Motor neuron (in vitro differentiated cells): ENCODE measurements around the gene SPDYE2. TPM values are rescaled to one million over a fixed set of nuclear protein-coding genes. Genes with fewer than 3 reads are reported as not detected.
"Not testable (repeated sequence)": the region's sequence is repeated elsewhere in the genome, so short reads cannot be mapped to it uniquely, and the experiment has no call there.

Experiments used
- ATAC-seq, 8 experiments: fragments of 200-7000 bp; cut with Tn5 transposase; replicated peaks in 6 of 8; 2 replicates each; pipeline ENCODE4 v1.8.0; 2021; ENCODE audit warnings: mild to moderate bottlenecking in 8 of 8, moderate library complexity in 8 of 8
- H3K27ac ChIP-seq, 2 donors: fragments of 250-450 bp; sonication (Bioruptor Pico); 2 replicates each; pipeline ENCODE4 v1.9.0; 2021; ENCODE audit warnings: antibody characterized with exemption in 2 of 2, mild to moderate bottlenecking in 2 of 2, moderate library complexity in 1 of 2
- H3K4me1 ChIP-seq, 2 donors: fragments of 250-450 bp; sonication (Bioruptor Pico); replicated peaks in 1 of 2; 2 replicates each; pipeline ENCODE4 v1.6.1; 2021; ENCODE audit warnings: antibody characterized with exemption in 2 of 2, mild to moderate bottlenecking in 2 of 2, moderate library complexity in 1 of 2
- H3K4me3 ChIP-seq, 5 donors: fragments of 250-450 bp; sonication (Bioruptor Pico); 2 replicates each; pipeline ENCODE4 v1.9.0; 2021; ENCODE audit warnings: antibody characterized with exemption in 5 of 5, mild to moderate bottlenecking in 5 of 5, moderate library complexity in 4 of 5
- WGBS, 10 experiments: fragments of 450-650 bp; shearing (Covaris generic); methylation state at CpG; one replicate each; pipeline ENCODE4 v1.0.0; 2022; 5-methylcytosine and 5-hydroxymethylcytosine counted together
- in situ Hi-C, 9 experiments: fragments of 400-800 bp; cut with MboI; loops; one replicate each; pipeline ENCODE4 v1.15.0; 2021; ENCODE audit warnings: low sequenced_read_pairs in 9 of 9, low pct_unique_long_range_greater_than_20kb in 2 of 9; ENCODE audit not compliant: unreplicated experiment in 9 of 9
- total RNA-seq, 8 experiments: library from RNA; unstranded; fragments of 300-600 nt; gene quantifications; 2 replicates each; pipeline versions ENCODE4 v1.2.3 to v1.2.4, GENCODE V29; 2022

The SPDYE2 gene
- total RNA-seq, 8 experiments from 2014 or later = 0.11 to 7.2 (median 2.9) TPM; not detected in 4

DNA sequence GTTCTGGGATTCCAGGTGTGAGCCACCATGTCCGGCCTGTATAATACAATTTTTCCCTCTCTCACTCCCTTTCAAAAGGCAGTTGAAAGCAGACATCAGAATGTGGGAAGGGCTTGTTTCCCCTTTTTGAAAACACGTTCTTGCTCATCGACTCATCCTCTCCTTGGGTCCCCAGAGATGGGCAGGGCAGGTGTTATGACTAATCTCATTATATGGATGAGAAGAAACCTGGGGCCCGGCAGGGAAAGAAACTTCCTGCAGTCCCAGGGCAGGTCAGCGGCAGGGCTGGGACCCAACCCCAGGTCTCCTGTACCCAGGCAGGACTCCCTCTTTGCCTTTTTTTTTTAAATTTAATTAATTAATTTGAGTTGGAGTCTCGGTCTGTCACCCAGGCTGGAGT is 4.7 kb upstream of the SPDYE2 start:
- peak in 2 of 8 experiments; percentile 28 to 45 for ATAC-seq
- H3K4me3 ChIP-seq, H3K27ac ChIP-seq, in situ Hi-C loops, H3K4me1 ChIP-seq: not testable (repeated sequence)
- no CpG with 5 or more reads among the region's 6 CpGs for WGBS, 10 experiments

DNA sequence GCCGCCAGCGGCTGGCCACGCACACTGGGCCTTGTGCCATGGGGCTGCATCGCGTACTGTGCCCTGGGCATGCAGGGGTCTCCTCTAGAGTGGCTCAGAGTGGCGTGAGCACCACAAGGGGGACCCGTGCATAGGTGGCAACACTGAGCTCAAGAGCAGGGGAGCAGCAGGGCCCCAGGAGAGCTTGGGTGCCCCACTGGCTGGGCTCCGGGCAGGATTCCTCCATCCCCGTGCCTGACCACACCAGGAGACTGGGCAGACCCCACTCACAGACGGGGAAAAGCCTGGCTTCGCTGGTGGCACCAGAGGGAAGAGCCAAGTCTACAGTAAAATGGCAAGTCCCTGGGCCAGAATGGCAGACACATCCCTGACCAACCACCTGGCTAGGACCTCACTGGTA is 17.6 kb downstream of the SPDYE2 start:
- H3K4me1 ChIP-seq, in situ Hi-C loops, H3K4me3 ChIP-seq, ATAC-seq, H3K27ac ChIP-seq: not testable (repeated sequence)
- WGBS, 10 experiments = no CpG with 5 or more reads among the region's 11 CpGs

DNA sequence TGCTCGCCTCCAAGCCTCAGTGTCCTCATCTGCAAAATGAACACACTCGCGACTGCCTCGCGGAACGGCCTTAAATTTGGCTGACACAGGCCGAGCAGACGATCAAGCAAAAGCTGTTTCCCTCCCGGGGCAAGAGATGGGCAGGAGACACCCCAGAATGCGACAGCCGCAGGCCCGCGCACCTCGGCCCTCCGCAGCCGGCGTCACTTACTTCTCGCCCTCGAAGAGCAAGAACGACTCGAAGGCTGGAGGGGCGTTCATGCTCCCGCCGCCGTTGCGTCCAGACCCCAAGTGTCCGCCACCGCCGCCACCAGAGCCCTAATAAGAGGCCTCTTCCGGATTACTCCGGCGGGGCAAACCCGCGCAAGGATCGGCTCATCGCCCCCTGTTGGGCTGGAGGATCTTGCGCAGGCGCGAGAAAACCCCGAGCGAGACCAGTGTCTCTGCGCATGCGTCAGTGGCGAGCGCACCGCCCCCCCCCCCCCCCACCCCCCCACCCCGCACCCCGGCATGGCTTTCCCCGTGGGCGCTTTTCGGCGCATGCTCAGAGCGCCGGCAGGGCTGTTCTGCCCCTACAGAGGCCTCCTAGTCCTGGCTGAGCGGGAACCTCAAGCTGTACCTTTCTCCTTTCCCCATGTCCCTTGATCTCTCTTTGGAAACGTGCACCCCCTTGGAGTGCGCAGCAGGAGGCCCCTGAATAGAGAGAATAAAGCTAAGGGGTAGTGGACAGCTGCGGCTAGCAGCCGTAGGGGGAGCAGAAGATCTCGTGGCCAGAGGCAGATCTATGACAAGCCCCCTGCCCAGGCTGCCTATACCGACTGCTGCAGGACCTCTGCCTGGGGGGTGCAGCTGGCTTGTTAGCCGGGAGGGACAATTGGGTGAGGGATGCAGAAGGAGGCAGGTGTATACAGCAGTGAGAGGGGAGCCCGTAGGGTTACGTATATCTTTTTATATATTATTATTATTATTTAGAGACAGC is 21.5 kb downstream of the SPDYE2 start, which contains the start of gene POLR2J3:
POLR2J3 (minus strand) TSS at position 323 of the 979 bp plus-strand sequence; CDS start at position 261, 62 bp downstream.
- in situ Hi-C loops, H3K27ac ChIP-seq, H3K4me1 ChIP-seq: not testable (repeated sequence)
- H3K4me3 ChIP-seq = peak within 1 kb of the TSS in 4 of 5 donors; percentile 31 to 97 (median 79)
- whole genome bisulfite sequencing, 10 experiments = 0% methylated on average over 6 of the region's 64 CpGs; no CpG with 5 or more reads in 9 of the 10 experiments
- ATAC-seq = peak; percentile 93 to 96 (median 95)

DNA sequence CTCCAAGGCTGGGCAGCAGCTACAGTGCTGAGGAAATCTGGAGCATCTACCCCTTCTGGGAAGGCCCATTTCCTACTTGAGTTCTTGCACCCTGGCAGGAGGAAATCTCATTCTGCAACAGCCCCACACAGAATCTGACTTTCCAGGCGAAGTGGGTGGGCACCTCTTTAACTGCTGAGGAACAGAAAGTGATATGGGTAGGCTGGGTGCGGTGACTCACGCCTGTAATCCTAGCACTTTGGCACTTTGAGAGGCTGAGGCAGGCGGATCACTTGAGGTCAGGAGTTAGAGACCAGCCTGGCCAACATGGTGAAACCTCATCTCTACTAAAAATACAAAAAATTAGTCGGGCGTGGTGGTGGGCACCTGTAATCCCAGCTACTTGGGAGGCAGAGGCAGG is 23.6 kb downstream of the SPDYE2 start:
- H3K4me3 ChIP-seq, H3K27ac ChIP-seq, in situ Hi-C loops, ATAC-seq, H3K4me1 ChIP-seq: not testable (repeated sequence)
- no CpG with 5 or more reads among the region's 6 CpGs for WGBS, 10 experiments

DNA sequence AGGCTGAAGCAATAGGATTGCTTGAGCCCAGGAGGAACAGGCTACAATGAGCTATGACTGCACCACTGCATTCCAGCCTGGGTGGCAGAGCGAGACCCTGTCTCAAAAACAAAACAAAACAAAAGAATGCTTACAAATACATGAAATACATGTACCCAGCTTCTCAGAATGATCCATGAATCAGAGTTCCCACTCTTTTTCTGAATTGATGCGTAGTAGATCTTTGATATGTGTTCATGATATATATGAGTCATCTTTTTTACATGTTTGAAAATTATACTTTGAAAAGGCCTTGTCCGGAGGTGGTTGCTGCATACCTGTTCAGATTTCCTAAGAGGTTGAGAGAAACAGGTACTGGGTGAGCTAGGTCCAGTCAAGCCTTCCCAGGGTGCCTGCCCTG is 25.3 kb downstream of the SPDYE2 start:
- H3K27ac ChIP-seq, in situ Hi-C loops, H3K4me1 ChIP-seq, H3K4me3 ChIP-seq, ATAC-seq: not testable (repeated sequence)
- WGBS, 10 experiments = no CpG with 5 or more reads among the region's 3 CpGs

DNA sequence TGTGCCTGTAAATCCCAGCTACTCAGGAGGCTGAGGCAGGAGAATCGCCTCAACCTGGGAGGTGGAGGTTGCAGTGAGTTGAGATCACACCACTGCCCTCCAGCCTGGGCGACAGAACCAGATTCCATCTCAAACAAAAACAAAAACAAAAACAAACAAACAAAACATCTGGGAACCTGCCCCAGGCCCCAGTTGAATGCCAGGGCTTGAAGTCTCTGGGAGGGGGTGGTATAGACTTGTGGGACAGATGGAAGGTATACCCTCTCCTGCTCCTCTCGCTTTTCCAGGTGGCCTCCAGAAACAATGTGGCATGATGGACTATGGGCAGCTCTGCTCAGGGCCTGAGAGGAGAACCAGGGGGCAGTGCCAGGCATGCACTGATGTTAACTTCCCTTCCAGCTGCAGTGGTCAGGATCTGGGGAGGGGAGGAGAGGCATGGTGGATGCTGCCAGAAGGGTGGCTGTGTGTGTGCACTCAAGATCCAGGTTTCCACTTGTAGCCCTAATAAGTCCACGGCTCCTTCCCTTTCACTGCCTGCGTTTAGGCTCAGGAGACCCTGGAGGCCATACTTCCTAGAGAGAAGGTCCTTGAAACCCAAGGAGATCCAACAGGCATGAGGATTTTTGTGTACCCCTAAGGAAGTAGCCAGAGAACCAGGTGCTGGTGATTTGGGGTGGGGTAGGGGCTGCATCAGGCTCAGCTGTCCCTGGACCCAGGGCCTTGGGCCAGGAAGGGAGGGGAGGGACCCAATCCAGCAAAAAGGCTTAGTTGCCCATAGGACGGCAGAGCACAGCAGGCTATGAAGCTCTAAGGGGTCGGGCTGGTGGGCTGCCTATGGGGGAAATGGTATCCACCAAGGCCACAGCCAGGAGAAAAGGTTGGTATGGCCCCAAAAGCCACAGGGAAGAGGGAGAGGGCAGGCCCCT is 26.6 kb downstream of the SPDYE2 start:
- in situ Hi-C loops, ATAC-seq, H3K4me3 ChIP-seq, H3K4me1 ChIP-seq, H3K27ac ChIP-seq: not testable (repeated sequence)
- WGBS, 10 experiments = no CpG with 5 or more reads among the region's 7 CpGs

DNA sequence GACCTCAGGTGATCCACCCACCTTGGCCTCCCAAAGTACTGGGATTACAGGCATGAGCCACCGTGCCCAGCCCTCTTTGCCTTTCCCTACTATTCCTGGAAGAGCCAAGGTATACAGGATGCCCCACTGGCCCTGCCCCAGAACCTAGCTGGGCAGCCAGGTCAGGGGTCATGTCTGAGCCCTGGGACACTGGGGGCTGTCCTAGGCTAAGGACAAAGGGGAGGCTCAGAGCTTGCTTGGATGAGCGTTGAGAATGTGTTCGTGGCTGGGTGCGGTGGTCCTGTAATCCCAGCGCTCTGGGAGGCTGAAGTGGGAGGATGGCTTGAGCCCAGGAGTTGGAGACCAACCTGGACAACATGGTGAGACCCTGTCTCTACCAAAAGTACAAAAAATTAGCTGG is 27.5 kb downstream of the SPDYE2 start:
- WGBS, 10 experiments = no CpG with 5 or more reads among the region's 5 CpGs
- H3K4me1 ChIP-seq, H3K27ac ChIP-seq, H3K4me3 ChIP-seq, ATAC-seq, in situ Hi-C loops: not testable (repeated sequence)

DNA sequence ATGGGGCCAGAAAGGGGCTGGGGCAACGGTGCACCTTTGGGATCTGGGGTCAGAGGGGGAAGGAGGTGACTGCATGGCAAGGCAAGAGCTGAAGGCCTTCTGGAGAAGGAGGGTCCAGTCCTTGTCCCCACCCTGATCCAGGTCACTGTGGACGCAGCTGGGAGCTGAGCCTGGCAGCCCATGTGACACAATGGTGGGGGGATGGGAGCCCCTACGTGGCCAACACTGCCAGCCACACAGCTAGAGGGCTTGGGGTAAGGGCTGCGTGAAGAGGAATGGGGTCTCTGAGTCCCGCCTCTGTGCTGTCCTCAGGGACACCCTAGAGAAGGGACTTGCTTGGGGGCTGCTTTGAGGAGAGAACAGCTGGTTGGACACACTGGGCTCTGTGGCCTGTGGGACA is 30.7 kb downstream of the SPDYE2 start:
- peak in 5 of 8 experiments; percentile 64 to 71 (median 69) for ATAC-seq
- H3K4me3 ChIP-seq, H3K27ac ChIP-seq, in situ Hi-C loops, H3K4me1 ChIP-seq: not testable (repeated sequence)
- no CpG with 5 or more reads among the region's 5 CpGs for WGBS, 10 experiments

DNA sequence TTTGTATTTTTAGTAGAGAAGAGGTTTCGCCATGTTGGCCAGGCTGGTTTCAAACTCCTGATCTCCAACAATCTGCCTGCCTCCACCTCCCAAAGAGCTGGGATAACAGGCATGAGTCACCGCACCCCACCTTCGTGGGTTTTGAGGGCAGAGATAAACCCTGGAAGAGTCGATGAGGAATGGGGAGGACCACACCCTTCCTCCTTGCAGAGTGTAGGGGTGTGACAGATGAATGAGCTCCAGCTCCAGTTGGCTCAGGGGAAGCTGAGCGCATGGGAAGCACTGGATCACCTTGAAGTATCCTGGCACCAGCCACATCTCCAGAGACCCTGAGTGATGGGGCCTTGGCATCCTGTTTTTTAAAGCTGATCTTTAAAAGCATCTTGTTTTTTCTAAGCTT is 32.5 kb downstream of the SPDYE2 start:
- peak in 3 of 8 experiments; percentile 67 to 98 (median 85) for ATAC-seq
- WGBS, 10 experiments = no CpG with 5 or more reads among the region's 5 CpGs
- H3K27ac ChIP-seq, H3K4me3 ChIP-seq, H3K4me1 ChIP-seq, in situ Hi-C loops: not testable (repeated sequence)

DNA sequence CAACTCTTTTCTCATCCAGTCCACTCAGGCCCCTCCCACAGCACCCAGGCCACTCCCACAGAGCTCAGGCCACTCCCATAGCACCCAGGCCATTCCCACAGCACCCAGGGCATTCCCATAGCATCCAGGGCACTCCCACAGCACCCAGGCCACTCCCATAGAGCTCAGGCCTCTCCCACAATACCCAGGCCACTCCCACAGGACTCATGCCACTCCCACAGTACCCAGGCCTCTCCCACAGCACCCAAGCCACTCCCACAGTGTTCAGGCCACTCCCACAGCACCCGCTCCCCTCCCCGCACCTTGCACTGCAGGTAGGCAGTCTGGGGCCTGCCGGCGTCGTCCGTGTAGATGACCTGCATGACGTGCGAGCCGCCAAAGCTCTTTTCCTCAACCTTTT is 38.8 kb downstream of the SPDYE2 start:
- no CpG with 5 or more reads among the region's 9 CpGs for WGBS, 10 experiments
- H3K4me3 ChIP-seq, in situ Hi-C loops, H3K27ac ChIP-seq, H3K4me1 ChIP-seq: not testable (repeated sequence)
- peak in 5 of 8 experiments; percentile 13 to 78 (median 38) for ATAC-seq

DNA sequence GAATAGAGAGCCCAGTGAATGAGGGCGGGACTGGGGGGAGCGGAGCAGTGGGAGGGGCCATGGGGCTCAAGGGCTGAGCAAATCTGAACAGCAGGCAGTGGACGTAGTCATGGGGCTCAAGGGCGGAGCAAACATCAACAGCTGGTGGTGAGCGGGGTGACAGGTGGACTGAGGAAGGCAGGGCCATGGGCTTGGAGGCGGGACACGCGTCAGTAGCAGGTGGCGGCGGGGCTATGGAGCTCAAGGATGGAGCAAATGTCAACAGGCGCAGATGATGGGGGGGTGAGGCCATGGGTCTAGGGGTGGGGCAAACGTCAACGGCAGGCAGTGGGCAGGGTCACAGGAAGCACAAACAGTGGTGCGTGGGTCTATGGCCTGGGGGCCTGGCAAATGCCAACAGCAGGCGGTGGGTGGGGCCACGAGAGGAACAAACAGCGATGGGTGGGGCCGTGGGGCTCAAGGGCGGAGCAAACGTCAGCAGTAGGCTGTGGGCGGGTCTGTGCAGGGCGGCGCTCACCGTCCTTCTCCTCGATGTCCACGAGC is 41.5 kb downstream of the SPDYE2 start:
- peak; percentile 80 to 90 (median 87) for ATAC-seq
- H3K27ac ChIP-seq, H3K4me1 ChIP-seq, in situ Hi-C loops, H3K4me3 ChIP-seq: not testable (repeated sequence)
- no CpG with 5 or more reads among the region's 26 CpGs for WGBS, 10 experiments

DNA sequence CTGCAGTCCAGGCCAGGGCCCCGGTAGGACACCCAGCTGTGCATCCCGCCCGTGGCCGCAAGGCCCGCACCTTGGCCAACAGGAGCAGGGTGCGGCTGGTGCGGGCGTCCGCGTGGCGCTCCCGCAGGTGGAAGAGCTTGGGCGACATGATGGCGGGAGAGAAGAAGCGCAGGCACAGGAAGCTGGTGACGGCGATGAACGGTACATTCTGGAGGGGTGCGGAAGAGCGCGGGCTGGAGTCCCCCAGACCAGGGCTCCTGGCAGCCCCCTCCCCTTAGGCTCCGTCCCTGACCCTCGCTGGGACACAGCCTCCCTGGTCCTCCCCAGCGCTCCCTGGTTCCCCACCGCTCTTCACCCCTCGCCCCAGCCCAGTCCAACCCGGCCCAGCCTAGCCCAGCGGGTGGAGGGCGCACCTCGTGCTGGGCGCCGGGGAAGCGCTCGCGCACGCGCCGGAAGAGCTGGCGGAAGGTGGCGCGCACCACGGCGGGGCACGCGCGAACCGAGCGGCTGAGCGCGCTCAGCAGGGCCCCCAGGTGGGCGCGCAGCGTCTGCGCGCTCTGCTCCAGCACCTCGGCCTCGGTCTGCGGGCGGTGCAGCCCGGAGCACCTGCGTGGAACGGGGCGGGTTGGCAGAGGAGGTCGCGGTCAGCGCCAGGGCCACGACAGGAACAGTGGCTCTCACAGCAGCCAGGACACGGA is 42.8 kb downstream of the SPDYE2 start:
- ATAC-seq = peak in 7 of 8 experiments; percentile 4 to 41 (median 24)
- H3K4me3 ChIP-seq, in situ Hi-C loops, H3K27ac ChIP-seq, H3K4me1 ChIP-seq: not testable (repeated sequence)
- WGBS, 10 experiments = no CpG with 5 or more reads among the region's 68 CpGs
